Uterus (tissue), 2 donors: ENCODE data around the gene RFK.

Experiments
- POLR2A ChIP-seq, 2 donors: fragments of 450-650 bp; IDR thresholded peaks; one replicate each; pipeline ENCODE4 v1.6.1; 2016; ENCODE audit warnings: antibody characterized with exemption in 2 of 2, mild to moderate bottlenecking in 1 of 2, moderate library complexity in 1 of 2
- TF ChIP-seq, protein P1 (sequence below), 4 experiments: fragments of 200-600 bp in 2 of 4; fragments of 450-650 bp in 2 of 4; sonication (generic) in 2 of 4; IDR thresholded peaks; one replicate each; pipeline ENCODE4 v1.5.1; 2016 to 2019; ENCODE audit warnings: antibody characterized with exemption in 4 of 4, mild to moderate bottlenecking in 2 of 4, moderate library complexity in 1 of 4

DNA sequence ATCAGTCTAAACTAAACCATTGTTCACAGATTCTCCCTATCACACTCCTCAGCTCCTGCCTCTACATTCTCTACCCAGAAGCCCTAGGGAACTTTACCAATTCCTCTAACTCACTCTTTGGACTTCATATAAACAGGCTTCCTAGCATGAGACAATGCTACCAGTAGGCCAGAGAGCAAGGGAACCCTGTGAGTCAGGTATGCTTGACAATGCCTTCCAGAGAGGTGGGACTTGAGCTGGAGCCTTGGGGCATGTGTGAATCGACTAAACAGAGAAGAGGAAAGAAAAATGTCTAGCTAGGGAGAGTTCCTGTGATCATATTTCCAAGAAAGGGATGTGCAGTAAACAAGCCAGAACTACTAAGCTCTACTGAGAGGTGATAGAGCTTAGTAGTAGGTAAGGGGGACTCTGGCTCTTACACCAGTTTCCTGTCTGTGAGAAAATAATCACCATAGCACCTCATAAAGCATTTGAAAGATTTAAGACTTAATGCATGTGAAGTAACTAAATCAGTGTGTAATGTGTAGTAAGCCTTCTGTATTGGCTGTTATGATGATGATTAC, 6.4 kb upstream of the RFK start:
- no peak for TF ChIP-seq POLR2A (IDR thresholded peaks at IDR 0.05)
- TF ChIP-seq, protein P1, sequence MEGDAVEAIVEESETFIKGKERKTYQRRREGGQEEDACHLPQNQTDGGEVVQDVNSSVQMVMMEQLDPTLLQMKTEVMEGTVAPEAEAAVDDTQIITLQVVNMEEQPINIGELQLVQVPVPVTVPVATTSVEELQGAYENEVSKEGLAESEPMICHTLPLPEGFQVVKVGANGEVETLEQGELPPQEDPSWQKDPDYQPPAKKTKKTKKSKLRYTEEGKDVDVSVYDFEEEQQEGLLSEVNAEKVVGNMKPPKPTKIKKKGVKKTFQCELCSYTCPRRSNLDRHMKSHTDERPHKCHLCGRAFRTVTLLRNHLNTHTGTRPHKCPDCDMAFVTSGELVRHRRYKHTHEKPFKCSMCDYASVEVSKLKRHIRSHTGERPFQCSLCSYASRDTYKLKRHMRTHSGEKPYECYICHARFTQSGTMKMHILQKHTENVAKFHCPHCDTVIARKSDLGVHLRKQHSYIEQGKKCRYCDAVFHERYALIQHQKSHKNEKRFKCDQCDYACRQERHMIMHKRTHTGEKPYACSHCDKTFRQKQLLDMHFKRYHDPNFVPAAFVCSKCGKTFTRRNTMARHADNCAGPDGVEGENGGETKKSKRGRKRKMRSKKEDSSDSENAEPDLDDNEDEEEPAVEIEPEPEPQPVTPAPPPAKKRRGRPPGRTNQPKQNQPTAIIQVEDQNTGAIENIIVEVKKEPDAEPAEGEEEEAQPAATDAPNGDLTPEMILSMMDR (IDR thresholded peaks at IDR 0.05) = no peak
